CD4-positive, alpha-beta T cell treated with Interleukin-17A for 1 hour (primary cell): ENCODE results near the gene DNAJC30.

Experiments used
- DNase-seq: peaks from one replicate; pipeline ENCODE4 v3.0.0-alpha.2; 2020

Gene DNAJC30

GRCh38 chr7:73646785-73647724 lies 36.2 kb downstream of the DNAJC30 start:
- no peak for DNase-seq

DNA sequence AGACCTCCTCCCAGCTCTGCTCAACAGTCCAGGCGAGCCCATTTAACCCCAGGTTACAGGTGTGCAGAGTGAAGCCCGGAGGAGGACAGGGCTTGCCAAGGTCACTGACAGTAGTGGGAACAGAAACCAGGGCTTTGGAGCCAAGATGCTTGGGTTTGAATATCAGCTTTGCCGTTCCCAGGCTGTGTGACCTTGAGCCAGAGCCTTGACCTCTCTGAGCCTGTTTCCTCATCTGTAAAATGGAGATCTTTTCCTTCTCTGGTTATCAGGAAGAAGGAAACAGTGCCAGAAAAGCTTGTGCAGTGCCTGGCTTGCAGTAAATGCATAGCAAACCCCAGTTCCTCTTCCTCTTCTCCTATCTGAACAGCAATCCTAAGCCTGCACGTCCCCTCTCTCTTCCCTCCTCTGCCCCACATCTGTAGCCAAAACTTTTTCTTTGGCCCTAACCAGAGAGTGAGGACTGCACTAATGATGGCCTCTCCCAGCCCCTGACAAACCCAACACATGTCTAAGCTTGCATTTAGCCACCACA lies 37.5 kb downstream of the DNAJC30 start:
- no peak for DNase-seq

GRCh38 chr7:73644688-73645286 lies 38.5 kb downstream of the DNAJC30 start:
- no peak for DNase-seq

GRCh38 chr7:73642834-73643233 lies 40.4 kb downstream of the DNAJC30 start:
- no peak for DNase-seq

DNA sequence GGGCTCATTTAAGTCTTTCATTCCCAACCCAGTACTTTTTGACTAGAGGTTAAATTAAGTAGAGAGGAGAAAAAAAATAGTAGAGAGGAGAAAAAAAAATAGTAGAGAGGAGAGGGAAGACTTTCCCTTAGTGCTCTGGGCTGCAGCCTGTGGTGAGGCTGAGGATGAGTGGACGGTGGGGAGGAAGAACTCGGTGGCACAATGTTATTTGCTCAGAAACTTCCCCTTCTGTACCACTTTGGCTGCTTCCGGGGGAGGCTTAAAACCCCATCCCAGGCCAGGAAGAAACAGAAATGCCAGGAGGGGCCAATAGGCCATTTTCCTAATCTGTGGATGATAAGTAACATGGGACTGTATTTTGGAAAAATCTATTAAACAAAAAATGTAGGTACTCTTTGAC lies 44.3 kb downstream of the DNAJC30 start:
- DNase-seq, result no peak

DNA sequence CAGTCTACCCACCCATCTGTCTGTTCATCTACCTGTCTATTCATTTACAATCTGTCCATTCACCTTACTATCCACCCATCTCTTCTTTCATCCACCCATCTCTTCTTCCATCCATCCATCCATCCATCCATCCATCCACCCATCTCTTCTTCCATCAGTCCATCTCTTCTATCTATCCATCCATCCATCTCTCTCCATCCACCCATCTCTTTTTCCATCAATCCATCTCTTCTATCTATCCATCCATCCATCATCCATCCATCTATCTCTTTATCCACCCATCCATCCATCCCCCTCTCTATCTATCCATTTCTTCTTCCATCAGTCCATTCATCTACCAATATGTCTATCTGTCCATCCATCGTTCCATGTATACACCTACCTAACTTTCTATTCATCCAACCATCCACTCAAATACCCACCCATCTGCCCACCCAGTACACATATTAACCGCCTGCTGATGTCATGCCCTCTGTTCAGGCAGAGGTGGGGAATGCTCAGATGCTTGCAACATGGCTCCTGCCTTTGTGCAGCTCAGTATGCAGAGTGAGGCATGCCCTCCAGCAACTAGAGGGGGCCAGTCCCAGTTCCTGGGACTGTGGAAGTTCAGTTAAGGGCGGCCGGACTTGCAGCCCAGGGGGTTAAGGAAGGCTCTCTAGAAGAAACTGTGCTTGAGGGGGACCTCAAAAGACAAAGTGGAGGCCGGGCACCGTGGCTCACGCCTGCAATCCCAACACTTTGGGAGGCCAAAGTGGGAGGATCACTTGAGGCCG lies 47.6 kb downstream of the DNAJC30 start:
- no peak for DNase-seq

DNA sequence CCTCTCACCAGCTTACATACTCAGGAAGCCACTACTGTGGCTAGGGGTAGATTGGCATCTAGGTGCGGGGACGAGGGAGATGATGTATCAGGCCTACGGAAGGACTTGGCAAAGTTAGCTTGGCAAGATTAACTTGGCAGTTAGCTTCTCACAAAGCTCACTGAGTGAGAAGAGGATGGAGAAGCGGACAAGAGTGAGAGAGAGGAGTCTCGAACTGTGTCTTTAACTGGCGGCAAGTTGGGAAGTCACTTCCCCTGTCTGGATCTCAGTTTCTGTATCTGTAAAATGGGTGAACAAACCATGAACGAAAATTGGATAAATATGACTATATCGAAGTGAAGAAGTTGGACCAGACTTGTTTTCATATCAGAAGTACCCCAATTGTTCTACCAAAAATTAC lies 49.4 kb downstream of the DNAJC30 start:
- no peak for DNase-seq

DNA sequence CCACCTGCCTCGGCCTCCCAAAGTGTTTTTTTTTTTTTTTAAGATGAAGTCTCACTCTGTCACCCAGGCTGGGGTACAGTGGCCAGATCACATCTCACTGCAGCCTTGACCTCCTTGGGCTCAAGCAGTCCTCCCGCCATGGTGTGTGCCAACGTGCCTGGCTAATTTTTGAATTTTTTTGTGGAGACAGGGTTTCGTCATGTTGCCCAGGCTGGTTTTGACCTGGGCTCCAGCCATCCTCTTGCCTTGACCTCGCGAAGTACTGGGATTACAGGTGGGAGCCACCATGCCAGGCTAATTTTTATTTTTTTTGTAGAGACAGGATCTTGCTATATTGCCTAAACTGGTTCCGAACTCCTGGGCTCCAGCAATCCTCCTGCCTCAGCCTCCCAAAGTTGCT lies 49.9 kb downstream of the DNAJC30 start:
- no peak for DNase-seq

DNA sequence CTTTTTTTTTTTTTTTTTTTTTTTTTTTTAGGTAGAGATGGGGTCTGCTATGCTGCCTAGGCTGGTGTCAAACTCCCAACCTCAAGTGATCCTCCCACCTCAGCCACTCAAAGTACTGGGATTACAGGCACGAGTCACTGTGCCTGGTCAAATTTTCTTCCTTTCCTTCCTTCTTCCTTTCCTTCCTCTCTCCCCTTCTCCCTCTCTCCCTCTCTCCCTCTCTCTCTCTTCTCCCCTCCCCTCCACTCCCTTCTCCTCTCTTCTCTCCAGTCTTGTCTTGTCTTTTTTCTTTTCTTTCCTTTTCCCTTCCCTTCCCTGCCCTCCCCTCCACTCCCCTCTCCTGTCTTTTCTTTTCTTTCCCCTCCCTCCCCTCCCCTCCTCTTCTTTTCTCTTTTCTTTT lies 51.7 kb downstream of the DNAJC30 start:
- no peak for DNase-seq
